ENCODE results near the gene HOXA7.

Gene HOXA7

GRCh38 chr7:27189997-27190748 lies 33.7 kb upstream of the HOXA7 start:
- TF ChIP-seq FOXP2 (optimal IDR thresholded peaks at IDR 0.05; ENCODE audit: control extremely low read depth, extremely low read length, insufficient read depth) (no peak), EZH2 (IDR thresholded peaks at IDR 0.05) (no peak), POLR2AphosphoS5 (IDR thresholded peaks at IDR 0.05; ENCODE audit: borderline replicate concordance, low read depth, low read length) (no peak)
- Histone ChIP-seq H3K9me3 (ENCODE audit: low read depth, low read length) (no peaks in the 10 kb centered on the region), H3K9ac (ENCODE audit: insufficient read length) (no peak overlapping the region), H3K27ac (no peak overlapping the region), H3K36me3 (ENCODE audit: insufficient read depth, low read length) (no peaks in the 10 kb centered on the region), H3K4me3 (no peak overlapping the region)
- DNase-seq (ENCODE audit: low read depth, low spot score) = no peak

DNA sequence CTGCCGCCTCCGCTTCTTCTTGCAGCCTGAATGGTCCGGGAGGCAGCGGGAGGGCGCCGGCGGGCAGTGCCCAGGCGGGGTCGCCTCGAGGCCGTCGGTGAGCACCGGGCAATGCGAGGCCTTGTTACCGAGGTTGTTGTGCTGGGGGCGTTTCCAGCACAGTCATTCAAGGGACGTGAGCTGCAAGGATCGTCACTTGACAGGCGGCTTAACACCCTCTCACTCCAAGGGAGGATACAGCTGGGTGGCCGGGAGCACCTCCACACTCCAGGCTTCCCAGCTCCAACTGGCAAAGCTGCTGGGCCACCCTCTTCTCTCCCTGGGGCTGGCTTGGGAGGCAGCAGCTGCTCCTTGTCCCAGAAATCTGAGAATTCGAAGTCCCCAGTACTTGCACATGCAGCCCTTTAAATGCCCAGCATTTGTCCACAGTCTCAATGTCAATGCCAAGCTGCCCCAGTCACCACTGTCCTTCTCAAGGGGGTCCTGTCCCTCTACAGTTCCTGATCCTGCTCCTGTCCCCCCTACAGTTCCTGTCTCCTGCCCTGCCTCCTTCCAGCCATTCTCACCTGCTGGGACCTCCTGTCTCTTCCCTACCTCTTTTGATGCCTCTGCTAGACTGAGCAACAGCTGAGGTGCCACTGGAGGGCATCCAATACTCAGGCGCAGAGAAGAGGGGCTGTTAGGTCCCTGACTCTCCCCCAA lies 33.0 kb upstream of the HOXA7 start:
- TF ChIP-seq POLR2AphosphoS5 (IDR thresholded peaks at IDR 0.05; ENCODE audit: borderline replicate concordance, low read depth, low read length) (no peak), FOXP2 (optimal IDR thresholded peaks at IDR 0.05; ENCODE audit: control extremely low read depth, extremely low read length, insufficient read depth) (no peak), EZH2 (IDR thresholded peaks at IDR 0.05) (no peak)
- no peak for DNase-seq (ENCODE audit: low read depth, low spot score)
- no peaks in the 10 kb centered on the region for H3K36me3 ChIP-seq (ENCODE audit: insufficient read depth, low read length)
- H3K4me3 ChIP-seq = no peak overlapping the region
- H3K27ac ChIP-seq = no peak overlapping the region
- H3K9ac ChIP-seq (ENCODE audit: insufficient read length) = no peak overlapping the region
- H3K9me3 ChIP-seq (ENCODE audit: low read depth, low read length) = no peaks in the 10 kb centered on the region

DNA sequence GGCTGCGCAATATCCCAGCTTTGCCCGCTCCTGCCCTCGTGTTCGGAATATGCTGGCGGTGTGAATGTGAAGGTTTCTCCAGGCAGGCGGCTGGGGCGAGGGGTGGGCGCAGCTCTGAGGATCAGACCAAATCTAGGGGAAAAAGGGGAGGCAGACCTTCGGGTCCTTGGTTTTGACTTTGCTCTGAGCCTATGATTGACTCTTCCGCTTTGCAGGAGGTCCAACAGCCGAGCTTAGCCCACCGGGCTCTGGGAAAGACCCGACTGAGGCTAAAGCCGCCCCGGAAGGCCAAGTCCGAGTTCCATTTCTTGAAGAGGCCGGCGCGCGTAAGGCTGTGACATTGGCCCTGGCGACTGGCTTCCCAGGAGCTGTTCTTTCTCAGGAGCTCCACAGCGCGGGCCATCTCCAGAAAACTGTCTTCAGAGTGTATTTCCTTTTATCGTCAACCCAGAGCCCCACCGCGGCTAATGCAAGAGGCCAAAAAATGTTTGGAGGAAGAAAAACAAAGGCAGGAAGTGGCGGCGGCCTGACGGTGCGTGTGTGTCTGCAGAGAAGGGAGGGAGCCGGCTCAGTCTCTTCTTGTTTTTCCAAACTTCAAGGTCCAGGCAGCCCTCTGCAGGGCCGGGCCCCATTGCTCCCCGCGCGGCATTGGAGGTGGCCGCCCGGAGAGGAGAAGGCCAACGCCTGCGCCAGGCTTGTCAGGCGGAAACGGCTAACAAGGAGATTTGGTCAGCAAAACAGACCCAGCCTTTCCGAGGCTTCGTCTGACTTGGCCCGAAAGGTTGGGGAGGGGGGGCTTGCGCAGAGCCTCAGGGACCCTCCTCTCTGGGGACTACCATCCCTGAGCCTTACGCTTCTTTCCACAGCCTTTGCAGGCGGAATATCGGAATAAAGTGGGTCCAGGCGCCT lies 32.2 kb upstream of the HOXA7 start:
- no peak for DNase-seq (ENCODE audit: low read depth, low spot score)
- no peaks in the 10 kb centered on the region for H3K9me3 ChIP-seq (ENCODE audit: low read depth, low read length)
- H3K27ac ChIP-seq = no peak overlapping the region
- no peaks in the 10 kb centered on the region for H3K36me3 ChIP-seq (ENCODE audit: insufficient read depth, low read length)
- no peak overlapping the region for H3K4me3 ChIP-seq
- TF ChIP-seq POLR2AphosphoS5 (IDR thresholded peaks at IDR 0.05; ENCODE audit: borderline replicate concordance, low read depth, low read length) = no peak
- TF ChIP-seq FOXP2 (optimal IDR thresholded peaks at IDR 0.05; ENCODE audit: control extremely low read depth, extremely low read length, insufficient read depth) = no peak
- no peak for TF ChIP-seq EZH2 (IDR thresholded peaks at IDR 0.05)
- H3K9ac ChIP-seq (ENCODE audit: insufficient read length) = no peak overlapping the region

DNA sequence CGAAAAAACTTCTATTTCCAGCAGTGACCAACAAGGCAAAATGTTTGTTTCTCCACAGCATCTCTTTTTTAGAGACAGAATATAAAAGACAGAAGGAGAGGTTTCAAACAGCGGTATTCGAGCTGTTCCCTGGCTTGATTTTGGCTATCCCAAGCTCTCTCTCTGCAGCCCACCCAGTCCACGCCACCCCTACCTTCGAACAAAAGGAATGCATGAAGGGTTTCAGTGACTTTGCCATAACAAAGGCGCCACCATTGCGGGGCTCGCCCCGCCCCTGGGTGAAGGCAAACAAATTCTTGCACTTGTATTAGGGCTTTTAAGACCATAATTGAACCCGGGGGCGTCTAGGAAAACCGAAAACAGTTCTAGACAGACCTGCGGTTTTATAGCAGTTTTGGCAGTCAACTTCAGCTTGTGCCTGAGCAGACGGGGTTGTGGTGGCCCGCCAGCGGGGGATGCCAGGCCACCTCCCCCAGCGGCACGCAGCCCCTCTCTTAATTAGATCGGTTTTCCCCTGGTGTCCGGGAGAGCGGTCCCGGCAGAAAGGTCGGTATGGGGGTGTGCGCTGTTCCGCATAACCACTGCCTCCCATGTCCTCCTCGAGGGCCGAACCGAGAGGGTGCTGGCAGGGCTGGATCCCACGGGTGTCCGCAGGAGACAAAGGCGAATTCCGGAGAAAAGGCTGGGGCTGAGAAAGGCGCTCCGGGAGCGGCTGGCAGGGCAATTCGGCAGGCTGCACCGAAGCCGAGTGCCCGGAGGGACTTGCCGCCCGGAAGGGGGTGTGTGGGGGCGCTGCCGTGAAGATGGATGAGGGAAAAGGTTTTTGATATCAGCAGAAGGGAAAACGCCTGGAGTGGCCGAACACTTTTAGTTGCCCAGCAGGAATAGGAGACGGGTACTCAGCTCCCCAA lies 31.3 kb upstream of the HOXA7 start:
- TF ChIP-seq EZH2 (IDR thresholded peaks at IDR 0.05) (no peak), POLR2AphosphoS5 (IDR thresholded peaks at IDR 0.05; ENCODE audit: borderline replicate concordance, low read depth, low read length) (no peak), FOXP2 (optimal IDR thresholded peaks at IDR 0.05; ENCODE audit: control extremely low read depth, extremely low read length, insufficient read depth) (no peak)
- Histone ChIP-seq H3K27ac (no peak overlapping the region), H3K36me3 (ENCODE audit: insufficient read depth, low read length) (no peaks in the 10 kb centered on the region), H3K9ac (ENCODE audit: insufficient read length) (no peak overlapping the region), H3K4me3 (peak overlapping the region; percentile 33; the same call in 1 of the 2 replicates), H3K9me3 (ENCODE audit: low read depth, low read length) (no peaks in the 10 kb centered on the region)
- no peak for DNase-seq (ENCODE audit: low read depth, low spot score)

- no peaks in the 10 kb centered on the region for H3K36me3 ChIP-seq (ENCODE audit: insufficient read depth, low read length)
- no peak for TF ChIP-seq POLR2AphosphoS5 (IDR thresholded peaks at IDR 0.05; ENCODE audit: borderline replicate concordance, low read depth, low read length)
- no peak for TF ChIP-seq FOXP2 (optimal IDR thresholded peaks at IDR 0.05; ENCODE audit: control extremely low read depth, extremely low read length, insufficient read depth)
- TF ChIP-seq EZH2 (IDR thresholded peaks at IDR 0.05) = no peak
- no peaks in the 10 kb centered on the region for H3K9me3 ChIP-seq (ENCODE audit: low read depth, low read length)
- no peak overlapping the region for H3K9ac ChIP-seq (ENCODE audit: insufficient read length)
- DNase-seq (ENCODE audit: low read depth, low spot score) = no peak
- no peak overlapping the region for H3K4me3 ChIP-seq
- H3K27ac ChIP-seq = no peak overlapping the region
Measured at GRCh38 chr7:27186668-27187474, 30.4 kb upstream of the HOXA7 start.

GRCh38 chr7:27185854-27186667 lies 29.6 kb upstream of the HOXA7 start:
- Histone ChIP-seq H3K36me3 (ENCODE audit: insufficient read depth, low read length) (no peaks in the 10 kb centered on the region), H3K27ac (no peak overlapping the region), H3K9ac (ENCODE audit: insufficient read length) (no peak overlapping the region), H3K4me3 (no peak overlapping the region), H3K9me3 (ENCODE audit: low read depth, low read length) (no peaks in the 10 kb centered on the region)
- TF ChIP-seq POLR2AphosphoS5 (IDR thresholded peaks at IDR 0.05; ENCODE audit: borderline replicate concordance, low read depth, low read length) (no peak), EZH2 (IDR thresholded peaks at IDR 0.05) (no peak), FOXP2 (optimal IDR thresholded peaks at IDR 0.05; ENCODE audit: control extremely low read depth, extremely low read length, insufficient read depth) (no peak)
- no peak for DNase-seq (ENCODE audit: low read depth, low spot score)

Data from SK-N-MC (cell line).